Fibroblast of the conjunctiva (primary cell): ENCODE data around the gene THRB.

Source experiments
- DNase-seq: peaks from one replicate; pipeline ENCODE4 v3.0.0-alpha.2; 2010; ENCODE audit warnings: low read depth

THRB gene

DNA sequence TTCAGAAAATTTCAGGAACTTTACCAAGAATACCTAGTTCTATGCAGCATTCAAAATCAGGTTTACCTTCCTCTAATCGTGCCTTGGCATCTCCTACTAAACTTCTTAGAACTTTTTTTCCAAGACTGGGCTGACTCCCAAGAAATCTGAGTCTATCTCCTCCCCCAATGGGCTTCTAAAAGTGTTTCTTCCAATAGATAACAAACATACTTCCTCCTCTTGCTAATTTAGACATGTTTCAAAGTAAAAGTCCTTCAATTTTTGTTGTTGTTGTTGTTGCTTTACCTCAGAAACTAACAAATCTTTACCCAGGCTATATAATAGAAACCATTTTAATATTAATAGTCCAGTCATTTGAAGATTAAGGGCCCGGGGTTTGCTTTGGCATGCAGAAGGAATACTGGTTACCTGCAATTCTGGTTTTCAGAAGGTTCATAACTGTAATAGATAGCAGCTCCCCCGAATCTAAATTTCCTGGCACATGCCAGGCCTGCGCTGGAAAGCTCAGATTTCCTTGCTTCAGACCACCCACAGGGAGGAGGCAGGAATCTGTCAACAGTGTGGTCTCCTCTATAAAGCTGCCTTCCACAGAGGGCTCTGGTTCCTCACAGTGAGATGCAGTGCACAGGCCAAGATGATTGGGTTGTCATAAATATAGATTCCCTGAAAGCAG lies 188.7 kb downstream of the THRB start:
- DNase-seq: no peak

DNA sequence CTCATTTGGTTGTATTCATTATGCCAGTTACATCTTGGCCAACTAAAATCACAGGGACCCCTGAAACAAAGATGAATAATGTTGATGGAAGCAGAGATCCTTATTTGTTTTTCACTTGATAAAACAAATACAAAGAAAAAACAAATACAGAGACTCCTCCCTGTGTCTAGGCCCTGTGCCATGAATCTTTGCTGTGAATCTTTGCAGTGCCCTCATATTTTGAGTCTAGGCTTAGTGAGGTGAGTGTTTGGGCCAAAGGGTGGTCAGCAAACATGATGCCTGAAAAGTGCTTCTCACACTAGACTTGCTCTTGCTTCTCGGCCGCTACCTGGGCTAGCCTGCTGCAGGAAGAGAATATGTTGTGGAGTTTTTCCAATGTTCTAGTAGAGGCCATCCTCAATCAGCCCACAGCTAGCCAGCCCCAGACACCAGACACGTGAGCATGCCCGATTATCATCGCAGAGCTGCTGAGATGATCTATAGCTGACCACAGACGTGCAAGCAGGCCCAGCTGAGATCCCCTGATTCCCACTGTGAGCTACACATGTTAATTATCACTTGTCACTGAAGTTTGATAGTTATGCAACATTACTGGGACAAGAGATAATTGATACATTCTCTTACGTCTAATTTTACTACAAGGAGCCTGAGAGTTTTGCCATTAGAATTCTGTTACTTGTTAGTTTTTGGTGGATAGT lies 191.4 kb downstream of the THRB start:
- no peak for DNase-seq

DNA sequence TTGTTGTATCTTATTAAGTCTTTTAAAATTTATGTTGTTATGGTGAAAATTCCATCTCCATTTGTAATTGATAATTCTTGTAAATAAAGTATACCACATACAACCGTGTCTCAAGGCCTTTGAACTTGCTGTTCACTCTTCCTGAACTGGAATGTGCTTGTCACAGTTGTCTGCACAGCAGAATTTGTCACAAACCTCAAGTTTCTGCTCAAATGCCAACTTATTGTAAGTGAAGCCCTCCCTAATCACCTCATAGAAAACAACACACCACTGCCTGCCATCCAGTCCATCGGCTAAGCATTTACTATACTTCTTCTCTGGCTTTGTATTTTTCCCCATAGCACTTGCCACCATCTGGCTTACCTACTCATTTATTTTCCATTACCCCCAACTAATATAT lies 192.3 kb downstream of the THRB start:
- DNase-seq: no peak

DNA sequence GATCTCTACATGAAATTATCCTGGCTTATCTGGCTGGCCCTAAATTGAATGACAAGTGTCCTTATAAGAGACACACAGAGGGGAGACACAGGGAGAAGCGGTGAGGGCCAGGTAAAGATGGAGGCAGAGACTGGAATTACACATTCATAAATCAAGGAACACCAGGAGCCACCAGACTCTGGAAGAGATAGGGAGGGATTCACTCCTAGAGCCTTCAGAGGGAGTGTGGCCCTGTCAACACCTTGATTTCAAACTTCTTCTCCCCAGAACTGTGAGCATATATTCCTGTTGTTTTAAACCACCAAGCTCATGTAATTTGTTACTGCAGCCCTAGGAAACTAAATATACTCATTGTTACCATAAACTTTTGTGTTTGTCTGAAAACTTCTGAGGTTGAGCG lies 193.7 kb downstream of the THRB start:
- no peak for DNase-seq

DNA sequence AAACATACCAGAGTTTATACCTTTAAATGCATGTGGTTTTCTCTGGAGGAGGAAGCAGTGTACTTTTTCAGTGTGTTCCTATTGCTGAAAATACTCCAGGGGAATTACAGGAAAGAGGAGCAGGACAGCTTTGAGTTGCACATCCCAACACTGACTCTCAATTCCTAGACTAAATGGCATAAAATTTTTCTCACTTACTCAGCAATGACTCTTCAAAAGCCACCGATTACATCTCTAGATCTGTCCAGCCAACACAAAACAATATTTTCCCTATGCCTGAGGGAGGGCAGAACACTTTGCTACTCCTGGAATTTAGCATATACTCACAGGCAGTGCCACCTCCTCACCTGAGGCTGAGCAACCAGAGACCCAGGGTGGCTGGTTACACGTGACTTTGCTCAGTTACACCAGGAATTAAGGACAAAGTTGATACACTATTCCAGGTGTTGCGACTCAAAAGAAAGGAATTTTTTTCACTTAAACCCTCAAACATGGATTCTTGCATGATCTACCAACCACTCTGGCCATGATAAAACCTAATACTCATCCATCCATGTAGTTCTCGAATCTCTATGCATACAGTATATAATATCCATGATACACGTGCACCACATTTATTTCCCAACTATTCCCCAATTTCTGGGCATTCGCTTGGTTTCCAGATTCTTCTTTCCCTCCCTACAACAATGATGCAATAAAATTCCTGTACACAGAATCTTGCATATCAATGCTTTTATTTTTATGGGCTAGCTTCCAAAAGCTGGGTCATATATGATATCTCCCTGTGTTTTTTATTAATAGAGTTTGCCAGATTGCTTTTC lies 194.6 kb downstream of the THRB start:
- no peak for DNase-seq

DNA sequence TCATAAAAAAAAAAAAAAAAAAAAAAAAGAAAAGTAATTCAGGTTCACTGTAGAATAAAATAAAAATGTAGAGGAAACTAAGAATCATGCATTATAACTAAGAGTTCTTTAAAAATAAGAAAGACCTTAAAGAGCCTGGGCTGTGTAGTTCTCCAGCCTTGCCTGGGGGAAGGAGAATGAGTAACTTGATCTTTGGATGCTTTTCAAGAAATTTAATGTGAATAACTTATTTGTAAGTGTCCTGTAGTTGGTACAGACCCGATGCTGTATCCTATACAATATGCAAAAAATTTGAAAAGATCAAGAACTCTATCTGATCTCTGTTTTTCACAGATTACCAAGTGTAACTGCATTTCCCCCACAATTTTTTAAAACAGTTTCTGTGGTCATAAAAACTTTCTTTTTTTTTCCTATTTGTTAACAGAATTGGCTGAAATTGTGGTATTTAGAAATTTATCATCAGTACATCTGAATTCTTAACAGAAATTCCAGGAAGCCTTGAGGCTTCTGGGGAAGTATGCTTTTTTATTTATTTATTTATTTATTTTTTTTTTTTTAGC lies 195.3 kb downstream of the THRB start:
- no peak for DNase-seq

DNA sequence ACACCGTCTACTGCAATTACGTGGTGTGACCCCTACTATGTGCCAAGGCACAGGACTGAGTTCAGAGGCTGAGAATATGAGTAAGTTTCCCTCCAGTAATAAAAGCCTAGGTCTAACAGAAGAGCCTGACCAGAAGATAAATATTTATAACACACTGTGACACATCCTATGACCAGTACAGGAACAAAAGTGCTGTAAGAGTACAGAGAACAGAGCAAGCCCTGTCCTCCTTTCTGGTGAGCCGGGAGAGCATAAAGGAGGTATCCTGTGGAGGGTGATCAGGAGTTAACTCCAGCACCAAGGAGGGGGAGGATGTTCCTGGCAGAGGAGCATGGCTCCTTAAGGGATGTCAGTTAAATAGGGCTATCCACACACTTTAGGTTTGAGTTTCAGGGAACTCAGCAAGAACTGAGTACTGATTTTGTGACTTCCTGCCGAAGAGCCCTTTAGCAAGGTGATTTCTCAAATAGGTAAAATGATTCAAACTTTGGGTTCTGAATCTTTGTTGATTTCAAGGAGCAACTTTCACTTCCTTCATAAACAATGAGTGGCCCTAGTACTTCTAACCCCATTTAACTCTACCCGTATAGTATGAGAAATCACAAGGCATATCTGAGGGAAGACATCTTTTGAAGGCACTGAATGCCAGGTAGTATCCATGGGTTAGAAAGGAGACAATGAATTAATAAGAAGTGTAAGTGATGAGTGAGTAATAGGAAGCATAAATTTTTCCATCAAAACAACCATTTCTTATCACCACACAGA lies 198.0 kb downstream of the THRB start:
- no peak for DNase-seq

DNA sequence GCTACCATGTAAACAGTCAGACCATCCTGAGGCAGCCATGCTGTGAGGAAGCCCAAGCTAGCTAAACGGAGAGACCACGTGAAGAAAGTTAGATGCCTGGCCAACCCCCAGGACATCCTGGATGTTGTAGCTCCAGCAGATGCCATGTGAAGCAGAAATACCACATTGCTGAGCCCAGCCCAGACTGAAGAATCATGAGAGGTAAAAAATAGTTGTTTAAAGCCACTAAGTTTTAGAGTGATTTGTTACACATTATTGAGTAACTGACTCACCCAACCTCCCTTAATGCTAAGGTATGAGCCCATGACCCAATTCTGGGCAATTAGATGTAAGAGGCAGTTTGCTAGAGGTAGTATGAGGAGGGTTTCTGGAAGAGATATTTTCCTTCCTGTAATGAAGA lies 200.5 kb downstream of the THRB start:
- no peak for DNase-seq

DNA sequence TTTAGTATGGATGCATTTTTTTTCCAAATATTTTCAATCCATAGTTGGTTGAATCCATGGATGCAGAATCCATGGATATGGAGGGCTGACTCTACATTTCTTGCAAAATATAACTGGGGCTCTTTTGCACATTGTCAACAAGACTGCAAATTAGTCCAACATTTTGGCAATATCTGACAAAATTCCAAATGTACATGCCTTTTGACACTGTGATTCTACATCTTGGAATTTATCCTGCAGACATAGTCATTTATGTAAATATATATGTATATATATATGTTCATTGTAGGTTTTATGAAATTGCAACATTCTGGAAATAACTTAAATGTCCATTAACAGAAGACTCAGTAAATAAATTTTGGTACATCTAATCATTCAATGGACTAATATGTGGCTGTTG lies 203.0 kb downstream of the THRB start:
- no peak for DNase-seq

DNA sequence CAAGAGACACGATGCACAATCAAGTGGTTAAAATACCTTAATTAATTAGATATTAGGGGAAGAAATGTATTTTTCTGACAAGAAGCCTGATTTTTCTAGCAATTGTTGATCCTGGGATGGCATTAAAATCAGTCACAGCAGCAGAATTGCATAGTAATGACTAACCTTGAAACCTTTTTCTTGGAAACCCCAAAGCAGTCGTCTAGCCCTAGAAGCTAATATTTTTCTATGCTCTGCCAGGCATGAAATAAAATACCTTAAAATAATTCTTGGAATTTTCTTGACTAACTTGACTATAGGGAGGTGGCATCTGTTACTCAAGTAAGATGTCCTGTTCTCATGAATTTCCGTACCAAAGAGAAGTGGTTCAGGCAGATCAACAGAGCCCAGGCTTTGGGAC lies 204.1 kb downstream of the THRB start:
- no peak for DNase-seq

DNA sequence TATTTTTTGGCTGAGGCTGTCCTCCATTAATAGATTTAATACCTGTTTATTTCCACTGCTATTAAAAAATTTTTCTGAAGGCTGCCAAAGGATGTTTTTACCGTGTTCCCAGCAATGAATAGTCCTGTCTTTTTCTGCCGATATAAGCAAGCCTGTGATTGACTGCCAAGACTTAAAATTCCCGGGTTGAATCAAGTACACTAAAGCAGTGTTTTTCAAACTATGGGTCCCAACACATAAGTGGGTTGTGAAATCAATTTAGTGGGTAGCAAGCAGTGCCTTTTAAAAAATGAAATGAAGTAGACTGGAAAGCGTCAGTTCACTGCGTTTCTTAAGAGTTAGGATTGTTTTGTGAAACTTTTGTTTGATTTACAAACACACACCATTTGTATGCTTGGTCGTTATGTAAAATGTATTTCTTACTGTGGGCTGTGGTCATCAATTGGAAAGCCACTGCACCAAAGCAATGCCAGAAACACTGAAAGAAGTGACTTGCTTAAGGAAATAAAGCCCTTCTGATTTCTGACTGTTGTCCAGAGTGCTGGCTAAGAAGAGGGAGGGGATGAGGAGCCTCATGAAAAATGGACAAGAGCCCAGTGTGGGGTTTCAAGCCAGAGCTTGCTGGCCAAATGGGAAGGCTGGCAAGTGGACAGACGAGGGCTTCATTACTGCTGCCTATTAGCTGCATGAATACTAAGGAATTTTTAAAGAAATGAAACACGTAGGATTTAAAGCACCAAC lies 206.0 kb downstream of the THRB start:
- no peak for DNase-seq

DNA sequence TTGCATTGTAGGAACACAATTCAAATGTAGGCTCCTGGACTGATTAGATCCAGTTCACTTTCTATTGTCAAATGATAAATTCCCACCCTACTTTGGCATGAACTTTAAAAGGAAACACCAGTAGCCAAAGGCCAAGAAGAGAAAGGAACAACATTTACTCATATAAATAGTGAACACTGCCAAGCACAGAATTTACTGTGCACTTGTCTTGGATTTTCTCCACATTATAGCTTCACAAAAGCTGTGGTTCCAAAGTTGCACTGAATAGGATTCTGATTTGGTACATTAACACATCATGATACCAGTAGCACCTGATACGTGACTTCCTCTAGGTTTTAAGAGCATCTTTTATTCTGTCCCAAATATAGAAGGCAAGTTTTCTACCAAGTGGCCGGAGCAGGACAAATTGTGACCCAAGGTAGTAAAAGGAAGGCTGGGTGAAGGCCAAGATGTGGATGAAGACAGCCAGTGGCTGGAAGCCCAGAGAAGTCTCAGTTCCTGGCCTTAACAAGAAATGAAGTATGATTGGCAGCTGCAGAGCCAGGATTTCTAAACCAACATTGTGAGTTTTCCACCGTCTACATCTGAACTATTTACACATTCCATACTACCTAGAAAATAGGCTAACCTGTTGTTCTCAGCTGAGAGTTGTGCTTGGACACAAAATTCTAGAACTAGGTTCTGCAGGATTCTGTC lies 206.7 kb downstream of the THRB start:
- no peak for DNase-seq

DNA sequence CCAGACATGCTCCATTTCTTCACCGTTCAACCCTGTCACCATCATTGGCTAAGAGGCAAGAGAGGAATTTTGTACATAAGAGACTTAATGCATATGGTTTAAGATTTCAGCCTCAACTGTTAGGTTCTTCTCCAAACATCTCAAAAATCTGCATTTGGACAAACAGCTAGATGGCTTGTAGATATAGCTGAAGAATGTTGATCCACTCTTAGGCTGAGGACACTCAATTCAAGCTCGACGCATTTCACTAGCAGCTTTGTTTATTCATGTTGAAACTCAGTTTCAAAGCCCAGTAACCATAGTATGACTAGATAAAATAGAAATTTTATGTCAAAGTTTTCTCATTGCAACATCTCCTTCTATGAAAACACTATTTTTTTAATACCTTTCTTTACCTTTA lies 208.2 kb downstream of the THRB start:
- no peak for DNase-seq

DNA sequence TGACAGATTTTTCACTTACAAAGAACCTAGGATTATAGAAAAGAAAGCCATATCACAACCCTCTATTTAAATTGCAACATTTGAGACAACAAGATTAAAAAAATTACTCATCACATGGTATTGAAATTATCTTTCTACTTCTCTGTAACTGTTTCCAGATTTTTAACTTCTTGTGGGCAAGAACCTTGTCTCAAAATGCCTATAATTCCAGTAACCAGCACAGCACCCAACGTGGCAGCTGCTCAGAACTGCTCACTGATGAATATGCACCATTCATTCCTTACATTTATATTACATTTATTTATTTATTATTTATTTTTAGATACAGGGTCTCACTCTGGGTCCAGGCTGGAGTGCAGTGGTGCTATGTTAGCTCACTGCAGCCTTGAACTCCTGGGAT lies 216.1 kb downstream of the THRB start:
- no peak for DNase-seq

DNA sequence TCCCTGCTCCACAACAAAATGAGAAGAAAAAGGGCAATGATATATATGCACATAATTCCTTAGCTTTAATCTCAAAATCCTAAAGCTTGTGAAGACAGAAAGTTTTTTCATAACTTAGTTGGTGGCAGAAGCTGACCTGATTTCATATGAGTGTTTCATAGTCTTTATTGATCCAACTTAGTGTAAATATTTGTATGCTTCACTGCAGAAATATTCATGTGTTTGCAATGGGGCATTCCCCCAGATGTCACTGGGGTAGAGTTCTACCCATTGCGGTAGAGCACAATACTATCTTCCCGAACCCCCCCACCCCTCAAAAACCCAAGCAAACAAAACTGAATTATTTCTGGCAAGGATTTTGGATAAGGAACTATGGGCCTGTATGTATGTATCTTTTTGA lies 221.2 kb downstream of the THRB start:
- no peak for DNase-seq

DNA sequence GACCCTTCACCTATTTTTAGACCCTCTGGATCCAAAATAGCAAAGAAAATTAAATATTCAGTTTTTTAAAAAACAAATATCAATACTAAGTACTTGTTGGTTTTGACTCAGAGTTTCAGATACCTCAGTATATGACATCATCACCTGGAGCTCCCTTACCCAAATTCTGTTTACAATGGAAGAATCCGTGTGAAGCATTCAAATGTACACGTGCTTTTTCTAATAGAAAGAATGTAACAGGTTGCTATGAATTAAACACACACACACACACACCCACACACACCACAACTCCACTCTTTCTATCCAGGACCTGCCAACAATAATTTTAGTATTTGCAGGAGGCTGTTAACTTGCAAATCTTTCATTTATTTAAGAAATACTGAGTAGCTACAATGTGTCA lies 221.8 kb downstream of the THRB start:
- DNase-seq: no peak

DNA sequence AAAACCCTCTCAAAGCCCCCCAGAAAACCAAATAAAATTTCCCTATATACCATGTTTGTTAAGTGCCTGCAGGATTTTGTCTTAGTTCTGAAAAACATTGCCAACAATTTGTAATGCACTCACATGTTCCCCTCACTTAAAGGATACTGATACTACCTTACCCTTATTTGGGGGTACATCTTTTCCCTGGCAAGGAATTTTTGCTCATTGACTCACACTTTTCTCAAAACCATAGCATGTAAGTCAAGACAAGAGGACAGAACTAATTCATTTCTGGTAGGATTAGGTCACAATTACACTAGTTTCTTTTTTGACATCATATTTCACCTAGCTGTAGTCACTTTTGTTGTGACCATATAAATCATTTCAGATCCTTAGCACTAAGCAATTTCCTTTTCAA lies 222.2 kb downstream of the THRB start:
- DNase-seq: no peak

DNA sequence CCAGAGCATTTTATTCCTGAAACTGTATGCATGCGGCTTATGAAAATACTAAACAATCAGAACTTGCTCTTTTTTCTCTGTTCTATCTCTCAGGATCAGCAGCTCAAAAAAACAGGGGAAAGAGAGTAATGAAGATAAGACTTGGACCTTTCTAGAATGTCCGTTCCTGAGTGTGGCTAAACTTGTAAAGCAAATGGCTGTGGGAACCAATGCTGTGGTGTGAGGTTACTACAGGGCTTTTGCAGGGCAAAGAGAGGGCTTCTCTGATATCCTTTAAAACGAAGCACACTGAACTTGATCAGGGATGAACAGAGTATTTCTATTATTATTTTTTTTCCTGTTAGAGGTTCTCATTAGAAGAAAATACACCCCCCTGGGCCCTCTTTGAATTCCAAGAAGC lies 223.4 kb downstream of the THRB start:
- no peak for DNase-seq

DNA sequence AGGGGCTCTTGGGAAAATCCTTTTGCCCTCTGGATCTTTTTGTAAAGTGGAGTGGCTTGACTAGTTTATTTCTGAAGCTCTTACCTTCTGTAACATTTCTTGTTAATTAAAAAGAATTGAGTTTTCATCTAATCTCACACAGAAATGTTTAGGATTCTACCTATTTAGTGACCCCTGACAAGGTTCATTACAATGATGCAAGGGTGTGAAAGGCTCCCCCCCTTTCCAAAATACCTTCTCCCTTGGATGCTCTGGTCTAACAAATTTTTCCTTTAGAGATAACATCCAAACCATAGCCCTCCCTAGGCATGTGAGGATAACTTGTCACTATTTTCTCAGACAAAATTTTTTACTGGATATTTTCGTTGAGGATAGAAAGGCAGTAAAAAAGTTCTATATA lies 223.9 kb downstream of the THRB start:
- no peak for DNase-seq

DNA sequence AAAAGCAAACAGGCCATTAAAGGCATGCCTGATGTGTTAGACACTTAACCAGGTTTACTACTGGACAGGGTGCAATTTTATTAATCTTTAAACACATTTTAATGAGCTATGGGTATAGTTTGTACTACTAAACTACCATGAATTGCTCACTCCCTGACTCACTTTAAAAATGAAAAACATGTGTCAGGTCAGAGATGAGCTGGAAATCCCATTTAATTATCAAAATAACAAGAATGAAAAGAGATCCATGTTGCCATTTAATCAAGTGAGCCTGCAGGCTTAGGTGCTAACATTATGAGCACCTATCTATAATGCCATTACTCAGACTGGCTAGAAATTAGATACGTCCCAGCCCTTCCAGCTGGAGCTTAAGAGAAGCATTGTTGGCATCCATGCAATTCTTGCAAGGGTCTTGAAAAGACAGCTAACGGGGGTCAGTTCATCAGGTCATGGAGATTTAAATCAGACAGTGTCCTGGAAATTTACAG lies 224.4 kb downstream of the THRB start:
- no peak for DNase-seq

DNA sequence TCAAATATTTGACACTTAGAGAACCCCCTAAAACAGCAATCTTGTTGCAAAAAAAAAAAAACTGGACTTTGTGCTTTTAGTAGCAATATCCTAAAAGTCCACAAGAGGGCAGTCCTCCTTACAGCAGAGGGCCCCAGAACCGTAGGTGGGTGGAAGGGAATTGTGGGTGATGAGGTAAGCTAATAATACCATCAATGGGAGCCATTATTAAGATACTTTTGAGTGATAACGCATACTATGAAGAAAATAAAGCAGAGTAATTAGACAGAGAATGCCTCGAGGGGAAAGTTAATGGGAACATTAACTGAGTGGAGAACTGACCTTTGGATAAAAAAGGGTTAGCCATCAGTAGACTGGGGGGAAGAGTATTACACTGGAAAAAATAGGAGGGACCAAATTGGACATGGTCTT lies 229.9 kb downstream of the THRB start:
- DNase-seq: peak; percentile 43
